MCF 10A (cell line): ENCODE results near the gene NDRG3. TPM values are rescaled to one million over a fixed set of nuclear protein-coding genes. Genes with fewer than 3 reads are reported as not detected.

Experiments used
- BruUV-seq: library from RNA; stranded (reverse); fragments of 400-500 nt; replicated peaks from 2 replicates; lab custom pipeline; 2021; lab: Mats Ljungman, UMichigan
- CTCF ChIA-PET: fragments of 300-600 bp; sonication (Branson Sonifier 250); formaldehyde crosslinking; extraction: SDS; loops from one replicate; lab custom pipeline; 2021; ENCODE audit warnings: antibody characterized with exemption, inconsistent platforms; lab: Yijun Ruan, JAX
- POLR2A ChIA-PET: fragments of 300-600, 350-650 bp; sonication (Branson Sonifier 250); formaldehyde crosslinking; extraction: SDS; loops from one replicate; lab custom pipeline; 2020; ENCODE audit warnings: antibody characterized with exemption, inconsistent platforms; lab: Yijun Ruan, JAX
- DNase-seq: peaks from one replicate; pipeline ENCODE4 v3.0.0-alpha.2; 2018; ENCODE audit not compliant: unreplicated experiment
- H3K27ac Mint-ChIP-seq: one replicate; pipeline ENCODE4 v1.8.0; 2022; ENCODE audit warnings: mild to moderate bottlenecking, low read depth, mixed read lengths; ENCODE audit not compliant: unreplicated experiment
- H3K27me3 Mint-ChIP-seq: one replicate; pipeline ENCODE4 v1.8.0; 2022; ENCODE audit warnings: mixed read lengths; ENCODE audit not compliant: insufficient read depth, unreplicated experiment
- H3K36me3 Mint-ChIP-seq: one replicate; pipeline ENCODE4 v1.8.0; 2022; ENCODE audit warnings: mild to moderate bottlenecking, moderate library complexity, mixed read lengths; ENCODE audit not compliant: insufficient read depth, unreplicated experiment
- H3K4me1 Mint-ChIP-seq: one replicate; pipeline ENCODE4 v1.8.0; 2022; ENCODE audit warnings: mixed read lengths; ENCODE audit not compliant: insufficient read depth, unreplicated experiment
- H3K4me3 Mint-ChIP-seq: one replicate; pipeline ENCODE4 v1.8.0; 2022; ENCODE audit warnings: mild to moderate bottlenecking, moderate library complexity, mixed read lengths; ENCODE audit not compliant: unreplicated experiment
- H3K9me3 Mint-ChIP-seq: one replicate; pipeline ENCODE4 v1.8.0; 2022; ENCODE audit warnings: mixed read lengths; ENCODE audit not compliant: unreplicated experiment
- intact Hi-C: fragments of 100-400 bp; cut with micrococcal nuclease; formaldehyde crosslinking; loops from 2 replicates; pipeline ENCODE4 v1.14.1; 2022
- total RNA-seq: library from RNA; stranded (reverse); gene quantifications from 2 replicates; pipeline ENCODE4 v1.2.3, GENCODE V29; 2022
- TF ChIP-seq, protein P1 (sequence below): fragments of 200-600 bp; IDR thresholded peaks from one replicate; pipeline ENCODE4 v1.8.0; 2022; ENCODE audit warnings: antibody characterized with exemption, mild to moderate bottlenecking; ENCODE audit not compliant: unreplicated experiment

The NDRG3 gene
- total RNA-seq, 1 experiment from 2014 or later: 10.3 TPM

- POLR2A ChIA-PET: interaction anchor here (0.9 to 2.1 kb wide), 2 partner anchors 8 to 117 kb away, joined by 6 to 10 read pairs; partner anchors contain the start of gene NDRG3
- peaks cover 5% of the 10 kb centered on the region for H3K36me3 Mint-ChIP-seq
- no peaks in the 10 kb centered on the region for H3K4me1 Mint-ChIP-seq
- H3K9me3 Mint-ChIP-seq: no peaks in the 10 kb centered on the region
- no peak overlapping the region for H3K27ac Mint-ChIP-seq
- TF ChIP-seq, protein P1, sequence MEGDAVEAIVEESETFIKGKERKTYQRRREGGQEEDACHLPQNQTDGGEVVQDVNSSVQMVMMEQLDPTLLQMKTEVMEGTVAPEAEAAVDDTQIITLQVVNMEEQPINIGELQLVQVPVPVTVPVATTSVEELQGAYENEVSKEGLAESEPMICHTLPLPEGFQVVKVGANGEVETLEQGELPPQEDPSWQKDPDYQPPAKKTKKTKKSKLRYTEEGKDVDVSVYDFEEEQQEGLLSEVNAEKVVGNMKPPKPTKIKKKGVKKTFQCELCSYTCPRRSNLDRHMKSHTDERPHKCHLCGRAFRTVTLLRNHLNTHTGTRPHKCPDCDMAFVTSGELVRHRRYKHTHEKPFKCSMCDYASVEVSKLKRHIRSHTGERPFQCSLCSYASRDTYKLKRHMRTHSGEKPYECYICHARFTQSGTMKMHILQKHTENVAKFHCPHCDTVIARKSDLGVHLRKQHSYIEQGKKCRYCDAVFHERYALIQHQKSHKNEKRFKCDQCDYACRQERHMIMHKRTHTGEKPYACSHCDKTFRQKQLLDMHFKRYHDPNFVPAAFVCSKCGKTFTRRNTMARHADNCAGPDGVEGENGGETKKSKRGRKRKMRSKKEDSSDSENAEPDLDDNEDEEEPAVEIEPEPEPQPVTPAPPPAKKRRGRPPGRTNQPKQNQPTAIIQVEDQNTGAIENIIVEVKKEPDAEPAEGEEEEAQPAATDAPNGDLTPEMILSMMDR: no peak
- intact Hi-C loops: no loop called here
- CTCF ChIA-PET: interaction anchor here (0.6 to 1.3 kb wide), 2 partner anchors 8 to 248 kb away, joined by 3 to 4 read pairs; no protein-coding TSS in a partner anchor
- H3K27me3 Mint-ChIP-seq: no peaks in the 10 kb centered on the region
- DNase-seq: no peak
- H3K4me3 Mint-ChIP-seq: no peak overlapping the region
- no TSS peak for BruUV-seq
These were observed 8.7 kb downstream of the NDRG3 start for GRCh38 chr20:36737183-36737499.

GRCh38 chr20:36736451-36737182 is 9.3 kb downstream of the NDRG3 start:
- BruUV-seq: no TSS peak
- intact Hi-C loops: no loop called here
- TF ChIP-seq, protein P1: no peak
- Mint-ChIP-seq H3K9me3 (no peaks in the 10 kb centered on the region), H3K36me3 (no peaks in the 10 kb centered on the region), H3K4me1 (no peaks in the 10 kb centered on the region), H3K4me3 (no peak overlapping the region), H3K27ac (no peak overlapping the region), H3K27me3 (no peaks in the 10 kb centered on the region)
- ChIA-PET POLR2A (interaction anchor here (0.9 to 2.1 kb wide), 2 partner anchors 9 to 117 kb away, joined by 6 to 10 read pairs; partner anchors contain the start of gene NDRG3), CTCF (interaction anchor here (0.6 to 2.2 kb wide), 6 partner anchors 8 to 306 kb away, joined by 3 to 5 read pairs (median 4); partner anchors contain the start of gene RAB5IF)
- DNase-seq: no peak

GRCh38 chr20:36732456-36732855 is 13.4 kb downstream of the NDRG3 start:
- no peak overlapping the region for H3K27ac Mint-ChIP-seq
- H3K36me3 Mint-ChIP-seq: no peaks in the 10 kb centered on the region
- DNase-seq: no peak
- BruUV-seq: no TSS peak
- H3K4me3 Mint-ChIP-seq: no peak overlapping the region
- ChIA-PET POLR2A (interaction anchor here (0.6 to 1.5 kb wide), 4 partner anchors 9 to 142 kb away, joined by 3 to 5 read pairs (median 3); no protein-coding TSS in a partner anchor), CTCF (interaction anchor here (0.6 kb wide), 1 partner anchor 176 kb away, joined by 3 read pairs; no protein-coding TSS in a partner anchor)
- no peaks in the 10 kb centered on the region for H3K4me1 Mint-ChIP-seq
- TF ChIP-seq, protein P1: no peak
- intact Hi-C loops: no loop called here
- H3K9me3 Mint-ChIP-seq: no peaks in the 10 kb centered on the region
- H3K27me3 Mint-ChIP-seq: no peaks in the 10 kb centered on the region

GRCh38 chr20:36728986-36729385 is 16.9 kb downstream of the NDRG3 start:
- no TSS peak for BruUV-seq
- H3K9me3 Mint-ChIP-seq: no peaks in the 10 kb centered on the region
- no peaks in the 10 kb centered on the region for H3K27me3 Mint-ChIP-seq
- CTCF ChIA-PET: interaction anchor here (0.9 kb wide), 1 partner anchor 117 kb away, joined by 3 read pairs; no protein-coding TSS in a partner anchor
- no peaks in the 10 kb centered on the region for H3K36me3 Mint-ChIP-seq
- POLR2A ChIA-PET: no interaction called here
- H3K27ac Mint-ChIP-seq: no peak overlapping the region
- no peaks in the 10 kb centered on the region for H3K4me1 Mint-ChIP-seq
- TF ChIP-seq, protein P1: peak; percentile 6
- peak; percentile 26 for DNase-seq
- H3K4me3 Mint-ChIP-seq: no peak overlapping the region
- intact Hi-C loops: no loop called here
